Fibroblast of peridontal ligament (primary cell): Measurements from ENCODE around the gene STH.
"Not testable (repeated sequence)": the region's sequence is repeated elsewhere in the genome, so short reads cannot be mapped to it uniquely, and the experiment has no call there.

Source experiments
- DNase-seq: peaks from one replicate; pipeline ENCODE4 v3.0.0-alpha.2; 2010; ENCODE audit errors: extremely low read depth

The STH gene

DNA sequence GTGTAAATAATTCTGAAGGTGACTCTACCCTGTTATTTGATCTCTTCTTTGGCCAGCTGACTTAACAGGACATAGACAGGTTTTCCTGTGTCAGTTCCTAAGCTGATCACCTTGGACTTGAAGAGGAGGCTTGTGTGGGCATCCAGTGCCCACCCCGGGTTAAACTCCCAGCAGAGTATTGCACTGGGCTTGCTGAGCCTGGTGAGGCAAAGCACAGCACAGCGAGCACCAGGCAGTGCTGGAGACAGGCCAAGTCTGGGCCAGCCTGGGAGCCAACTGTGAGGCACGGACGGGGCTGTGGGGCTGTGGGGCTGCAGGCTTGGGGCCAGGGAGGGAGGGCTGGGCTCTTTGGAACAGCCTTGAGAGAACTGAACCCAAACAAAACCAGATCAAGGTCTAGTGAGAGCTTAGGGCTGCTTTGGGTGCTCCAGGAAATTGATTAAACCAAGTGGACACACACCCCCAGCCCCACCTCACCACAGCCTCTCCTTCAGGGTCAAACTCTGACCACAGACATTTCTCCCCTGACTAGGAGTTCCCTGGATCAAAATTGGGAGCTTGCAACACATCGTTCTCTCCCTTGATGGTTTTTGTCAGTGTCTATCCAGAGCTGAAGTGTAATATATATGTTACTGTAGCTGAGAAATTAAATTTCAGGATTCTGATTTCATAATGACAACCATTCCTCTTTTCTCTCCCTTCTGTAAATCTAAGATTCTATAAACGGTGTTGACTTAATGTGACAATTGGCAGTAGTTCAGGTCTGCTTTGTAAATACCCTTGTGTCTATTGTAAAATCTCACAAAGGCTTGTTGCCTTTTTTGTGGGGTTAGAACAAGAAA lies 5.1 kb downstream of the STH start:
- peak; percentile 41 for DNase-seq

DNA sequence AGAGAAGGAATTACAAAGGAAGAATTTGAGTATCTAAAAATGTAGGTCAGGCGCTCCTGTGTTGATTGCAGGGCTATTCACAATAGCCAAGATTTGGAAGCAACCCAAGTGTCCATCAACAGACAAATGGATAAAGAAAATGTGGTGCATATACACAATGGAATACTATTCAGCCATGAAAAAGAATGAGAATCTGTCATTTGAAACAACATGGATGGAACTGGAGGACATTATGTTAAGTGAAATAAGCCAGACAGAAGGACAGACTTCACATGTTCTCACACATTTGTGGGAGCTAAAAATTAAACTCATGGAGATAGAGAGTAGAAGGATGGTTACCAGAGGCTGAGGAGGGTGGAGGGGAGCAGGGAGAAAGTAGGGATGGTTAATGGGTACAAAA lies 7.0 kb downstream of the STH start:
- not testable (repeated sequence) for DNase-seq

DNA sequence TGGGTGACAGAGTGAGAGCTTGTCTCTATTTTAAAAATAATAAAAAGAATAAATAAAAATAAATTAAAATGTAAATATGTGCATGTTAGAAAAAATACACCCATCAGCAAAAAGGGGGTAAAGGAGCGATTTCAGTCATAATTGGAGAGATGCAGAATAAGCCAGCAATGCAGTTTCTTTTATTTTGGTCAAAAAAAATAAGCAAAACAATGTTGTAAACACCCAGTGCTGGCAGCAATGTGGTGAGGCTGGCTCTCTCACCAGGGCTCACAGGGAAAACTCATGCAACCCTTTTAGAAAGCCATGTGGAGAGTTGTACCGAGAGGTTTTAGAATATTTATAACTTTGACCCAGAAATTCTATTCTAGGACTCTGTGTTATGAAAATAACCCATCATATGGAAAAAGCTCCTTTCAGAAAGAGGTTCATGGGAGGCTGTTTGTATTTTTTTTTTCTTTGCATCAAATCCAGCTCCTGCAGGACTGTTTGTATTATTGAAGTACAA lies 8.5 kb downstream of the STH start:
- DNase-seq, result no peak

DNA sequence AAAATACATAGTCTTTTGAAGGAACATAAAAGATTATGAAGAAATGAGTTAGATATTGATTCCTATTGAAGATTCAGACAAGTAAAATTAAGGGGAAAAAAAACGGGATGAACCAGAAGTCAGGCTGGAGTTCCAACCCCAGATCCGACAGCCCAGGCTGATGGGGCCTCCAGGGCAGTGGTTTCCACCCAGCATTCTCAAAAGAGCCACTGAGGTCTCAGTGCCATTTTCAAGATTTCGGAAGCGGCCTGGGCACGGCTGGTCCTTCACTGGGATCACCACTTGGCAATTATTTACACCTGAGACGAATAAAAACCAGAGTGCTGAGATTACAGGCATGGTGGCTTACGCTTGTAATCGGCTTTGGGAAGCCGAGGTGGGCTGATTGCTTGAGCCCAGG lies 9.5 kb downstream of the STH start:
- no peak for DNase-seq

DNA sequence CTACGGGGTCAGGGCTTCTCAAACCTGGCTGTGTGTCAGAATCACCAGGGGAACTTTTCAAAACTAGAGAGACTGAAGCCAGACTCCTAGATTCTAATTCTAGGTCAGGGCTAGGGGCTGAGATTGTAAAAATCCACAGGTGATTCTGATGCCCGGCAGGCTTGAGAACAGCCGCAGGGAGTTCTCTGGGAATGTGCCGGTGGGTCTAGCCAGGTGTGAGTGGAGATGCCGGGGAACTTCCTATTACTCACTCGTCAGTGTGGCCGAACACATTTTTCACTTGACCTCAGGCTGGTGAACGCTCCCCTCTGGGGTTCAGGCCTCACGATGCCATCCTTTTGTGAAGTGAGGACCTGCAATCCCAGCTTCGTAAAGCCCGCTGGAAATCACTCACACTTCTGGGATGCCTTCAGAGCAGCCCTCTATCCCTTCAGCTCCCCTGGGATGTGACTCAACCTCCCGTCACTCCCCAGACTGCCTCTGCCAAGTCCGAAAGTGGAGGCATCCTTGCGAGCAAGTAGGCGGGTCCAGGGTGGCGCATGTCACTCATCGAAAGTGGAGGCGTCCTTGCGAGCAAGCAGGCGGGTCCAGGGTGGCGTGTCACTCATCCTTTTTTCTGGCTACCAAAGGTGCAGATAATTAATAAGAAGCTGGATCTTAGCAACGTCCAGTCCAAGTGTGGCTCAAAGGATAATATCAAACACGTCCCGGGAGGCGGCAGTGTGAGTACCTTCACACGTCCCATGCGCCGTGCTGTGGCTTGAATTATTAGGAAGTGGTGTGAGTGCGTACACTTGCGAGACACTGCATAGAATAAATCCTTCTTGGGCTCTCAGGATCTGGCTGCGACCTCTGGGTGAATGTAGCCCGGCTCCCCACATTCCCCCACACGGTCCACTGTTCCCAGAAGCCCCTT lies 10.9 kb downstream of the STH start:
- peak; percentile 66 for DNase-seq

DNA sequence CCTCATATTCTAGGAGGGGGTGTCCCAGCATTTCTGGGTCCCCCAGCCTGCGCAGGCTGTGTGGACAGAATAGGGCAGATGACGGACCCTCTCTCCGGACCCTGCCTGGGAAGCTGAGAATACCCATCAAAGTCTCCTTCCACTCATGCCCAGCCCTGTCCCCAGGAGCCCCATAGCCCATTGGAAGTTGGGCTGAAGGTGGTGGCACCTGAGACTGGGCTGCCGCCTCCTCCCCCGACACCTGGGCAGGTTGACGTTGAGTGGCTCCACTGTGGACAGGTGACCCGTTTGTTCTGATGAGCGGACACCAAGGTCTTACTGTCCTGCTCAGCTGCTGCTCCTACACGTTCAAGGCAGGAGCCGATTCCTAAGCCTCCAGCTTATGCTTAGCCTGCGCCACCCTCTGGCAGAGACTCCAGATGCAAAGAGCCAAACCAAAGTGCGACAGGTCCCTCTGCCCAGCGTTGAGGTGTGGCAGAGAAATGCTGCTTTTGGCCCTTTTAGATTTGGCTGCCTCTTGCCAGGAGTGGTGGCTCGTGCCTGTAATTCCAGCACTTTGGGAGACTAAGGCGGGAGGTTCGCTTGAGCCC lies 11.6 kb downstream of the STH start:
- no peak for DNase-seq

DNA sequence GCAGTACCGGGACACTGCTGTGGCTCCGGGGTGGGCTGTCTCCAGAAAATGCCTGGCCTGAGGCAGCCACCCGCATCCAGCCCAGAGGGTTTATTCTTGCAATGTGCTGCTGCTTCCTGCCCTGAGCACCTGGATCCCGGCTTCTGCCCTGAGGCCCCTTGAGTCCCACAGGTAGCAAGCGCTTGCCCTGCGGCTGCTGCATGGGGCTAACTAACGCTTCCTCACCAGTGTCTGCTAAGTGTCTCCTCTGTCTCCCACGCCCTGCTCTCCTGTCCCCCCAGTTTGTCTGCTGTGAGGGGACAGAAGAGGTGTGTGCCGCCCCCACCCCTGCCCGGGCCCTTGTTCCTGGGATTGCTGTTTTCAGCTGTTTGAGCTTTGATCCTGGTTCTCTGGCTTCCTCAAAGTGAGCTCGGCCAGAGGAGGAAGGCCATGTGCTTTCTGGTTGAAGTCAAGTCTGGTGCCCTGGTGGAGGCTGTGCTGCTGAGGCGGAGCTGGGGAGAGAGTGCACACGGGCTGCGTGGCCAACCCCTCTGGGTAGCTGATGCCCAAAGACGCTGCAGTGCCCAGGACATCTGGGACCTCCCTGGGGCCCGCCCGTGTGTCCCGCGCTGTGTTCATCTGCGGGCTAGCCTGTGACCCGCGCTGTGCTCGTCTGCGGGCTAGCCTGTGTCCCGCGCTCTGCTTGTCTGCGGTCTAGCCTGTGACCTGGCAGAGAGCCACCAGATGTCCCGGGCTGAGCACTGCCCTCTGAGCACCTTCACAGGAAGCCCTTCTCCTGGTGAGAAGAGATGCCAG lies 12.9 kb downstream of the STH start:
- DNase-seq, result no peak

DNA sequence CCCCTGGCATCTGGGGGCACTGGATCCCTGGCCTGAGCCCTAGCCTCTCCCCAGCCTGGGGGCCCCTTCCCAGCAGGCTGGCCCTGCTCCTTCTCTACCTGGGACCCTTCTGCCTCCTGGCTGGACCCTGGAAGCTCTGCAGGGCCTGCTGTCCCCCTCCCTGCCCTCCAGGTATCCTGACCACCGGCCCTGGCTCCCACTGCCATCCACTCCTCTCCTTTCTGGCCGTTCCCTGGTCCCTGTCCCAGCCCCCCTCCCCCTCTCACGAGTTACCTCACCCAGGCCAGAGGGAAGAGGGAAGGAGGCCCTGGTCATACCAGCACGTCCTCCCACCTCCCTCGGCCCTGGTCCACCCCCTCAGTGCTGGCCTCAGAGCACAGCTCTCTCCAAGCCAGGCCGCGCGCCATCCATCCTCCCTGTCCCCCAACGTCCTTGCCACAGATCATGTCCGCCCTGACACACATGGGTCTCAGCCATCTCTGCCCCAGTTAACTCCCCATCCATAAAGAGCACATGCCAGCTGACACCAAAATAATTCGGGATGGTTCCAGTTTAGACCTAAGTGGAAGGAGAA lies 13.5 kb downstream of the STH start:
- DNase-seq, result no peak

DNA sequence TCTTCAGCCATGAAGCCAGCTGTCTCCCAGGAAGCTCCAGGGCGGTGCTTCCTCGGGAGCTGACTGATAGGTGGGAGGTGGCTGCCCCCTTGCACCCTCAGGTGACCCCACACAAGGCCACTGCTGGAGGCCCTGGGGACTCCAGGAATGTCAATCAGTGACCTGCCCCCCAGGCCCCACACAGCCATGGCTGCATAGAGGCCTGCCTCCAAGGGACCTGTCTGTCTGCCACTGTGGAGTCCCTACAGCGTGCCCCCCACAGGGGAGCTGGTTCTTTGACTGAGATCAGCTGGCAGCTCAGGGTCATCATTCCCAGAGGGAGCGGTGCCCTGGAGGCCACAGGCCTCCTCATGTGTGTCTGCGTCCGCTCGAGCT lies 14.1 kb downstream of the STH start:
- DNase-seq, result no peak

DNA sequence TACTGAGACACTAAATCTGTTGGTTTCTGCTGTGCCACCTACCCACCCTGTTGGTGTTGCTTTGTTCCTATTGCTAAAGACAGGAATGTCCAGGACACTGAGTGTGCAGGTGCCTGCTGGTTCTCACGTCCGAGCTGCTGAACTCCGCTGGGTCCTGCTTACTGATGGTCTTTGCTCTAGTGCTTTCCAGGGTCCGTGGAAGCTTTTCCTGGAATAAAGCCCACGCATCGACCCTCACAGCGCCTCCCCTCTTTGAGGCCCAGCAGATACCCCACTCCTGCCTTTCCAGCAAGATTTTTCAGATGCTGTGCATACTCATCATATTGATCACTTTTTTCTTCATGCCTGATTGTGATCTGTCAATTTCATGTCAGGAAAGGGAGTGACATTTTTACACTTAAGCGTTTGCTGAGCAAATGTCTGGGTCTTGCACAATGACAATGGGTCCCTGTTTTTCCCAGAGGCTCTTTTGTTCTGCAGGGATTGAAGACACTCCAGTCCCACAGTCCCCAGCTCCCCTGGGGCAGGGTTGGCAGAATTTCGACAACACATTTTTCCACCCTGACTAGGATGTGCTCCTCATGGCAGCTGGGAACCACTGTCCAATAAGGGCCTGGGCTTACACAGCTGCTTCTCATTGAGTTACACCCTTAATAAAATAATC lies 14.6 kb downstream of the STH start:
- DNase-seq, result peak; percentile 71

DNA sequence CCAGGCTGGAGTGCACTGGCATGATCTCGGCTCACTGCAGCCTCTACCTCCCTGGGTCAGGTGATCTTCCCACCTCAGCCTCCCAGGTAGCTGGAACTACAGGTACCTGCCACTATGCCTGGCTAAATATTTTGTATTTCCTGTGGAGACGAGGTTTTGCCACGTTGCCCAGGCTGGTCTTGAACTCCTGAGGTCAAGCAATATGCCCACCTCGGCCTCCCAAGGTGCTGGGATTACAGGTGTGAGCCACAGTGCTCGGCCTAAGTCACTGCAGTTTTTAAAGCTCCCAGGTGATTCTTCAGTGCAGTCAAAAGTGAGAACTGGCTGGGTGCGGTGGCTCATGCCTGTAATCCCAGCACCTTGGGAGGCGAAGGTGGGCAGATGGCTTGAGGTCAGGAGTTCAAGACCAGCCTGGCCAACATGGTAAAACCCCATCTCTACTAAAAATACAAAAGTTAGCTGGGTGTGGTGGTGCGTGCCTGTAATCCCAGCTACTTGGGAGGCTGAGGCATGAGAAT lies 20.4 kb downstream of the STH start:
- not testable (repeated sequence) for DNase-seq

DNA sequence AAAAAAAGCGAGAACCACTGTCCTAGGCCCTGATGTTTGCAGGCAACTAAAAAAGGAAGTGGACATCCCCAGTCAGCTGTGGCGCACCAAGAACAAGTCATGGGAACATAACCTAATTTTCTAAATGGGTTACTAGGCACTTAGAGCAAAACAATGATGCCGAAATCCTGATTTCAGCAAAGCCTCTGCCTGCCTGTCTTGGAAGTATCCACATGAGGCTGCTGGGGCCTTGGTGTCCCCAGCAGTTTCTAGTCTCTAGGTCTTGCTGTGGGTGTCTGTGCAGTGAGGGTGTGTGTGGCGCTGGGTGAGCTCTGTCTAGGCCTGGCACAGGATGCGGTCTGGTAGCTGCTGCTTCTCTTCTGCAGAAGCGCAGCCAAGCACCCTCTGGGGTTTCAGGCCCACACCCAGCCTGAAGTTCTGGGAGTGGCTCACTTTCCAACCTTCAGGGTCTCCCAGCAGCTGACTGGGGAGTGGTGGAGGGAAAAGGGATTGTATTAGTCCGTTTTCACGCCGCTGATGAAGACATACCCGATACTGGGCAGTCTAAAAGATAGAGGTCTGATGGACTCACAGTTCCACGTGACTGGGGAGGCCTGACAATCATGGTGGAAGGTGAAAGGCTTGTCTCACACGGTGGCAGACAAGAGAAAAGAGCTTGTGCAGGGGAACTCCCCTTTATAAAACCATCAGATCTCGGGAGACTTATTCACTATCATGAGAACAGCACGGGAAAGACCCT lies 21.1 kb downstream of the STH start:
- DNase-seq, result no peak

DNA sequence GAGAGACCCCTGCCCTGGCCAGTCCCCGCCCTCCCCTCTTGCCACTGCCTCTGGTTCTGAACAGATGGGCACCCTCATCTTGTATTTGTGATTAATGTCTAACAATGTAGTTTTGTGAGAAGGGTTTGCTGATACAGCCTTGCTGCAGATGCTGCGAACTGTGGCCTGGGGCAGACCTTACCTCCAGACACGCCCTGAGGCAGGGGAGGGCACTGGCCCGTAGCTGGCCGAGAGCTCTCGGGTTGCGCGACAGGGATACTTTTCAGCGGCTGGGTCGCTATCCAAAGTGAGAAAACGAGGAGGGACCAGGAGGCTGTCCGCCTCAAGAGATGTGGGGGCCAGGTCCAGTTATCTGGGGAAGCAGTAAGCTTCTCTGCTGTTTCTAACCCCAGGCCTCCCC lies 21.9 kb downstream of the STH start:
- DNase-seq, result no peak

DNA sequence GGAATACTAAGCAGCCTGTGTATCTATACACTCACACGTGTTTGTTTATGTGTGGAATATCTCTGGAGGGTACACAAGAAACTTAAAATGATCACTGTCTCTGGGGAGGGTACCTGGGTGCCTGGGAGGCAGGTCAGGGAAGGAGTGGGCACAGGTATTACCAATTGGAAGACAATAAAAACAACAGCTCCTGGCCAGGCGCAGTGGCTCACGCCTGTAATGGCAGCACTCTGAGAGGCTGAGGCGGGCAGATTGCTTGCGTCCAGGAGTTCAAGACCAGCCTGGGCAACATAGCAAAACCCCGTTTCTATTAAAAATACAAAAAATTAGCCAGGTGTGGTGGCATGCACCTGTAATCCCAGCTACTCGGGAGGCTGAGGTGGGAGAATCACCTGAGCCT lies 24.3 kb downstream of the STH start:
- not testable (repeated sequence) for DNase-seq

DNA sequence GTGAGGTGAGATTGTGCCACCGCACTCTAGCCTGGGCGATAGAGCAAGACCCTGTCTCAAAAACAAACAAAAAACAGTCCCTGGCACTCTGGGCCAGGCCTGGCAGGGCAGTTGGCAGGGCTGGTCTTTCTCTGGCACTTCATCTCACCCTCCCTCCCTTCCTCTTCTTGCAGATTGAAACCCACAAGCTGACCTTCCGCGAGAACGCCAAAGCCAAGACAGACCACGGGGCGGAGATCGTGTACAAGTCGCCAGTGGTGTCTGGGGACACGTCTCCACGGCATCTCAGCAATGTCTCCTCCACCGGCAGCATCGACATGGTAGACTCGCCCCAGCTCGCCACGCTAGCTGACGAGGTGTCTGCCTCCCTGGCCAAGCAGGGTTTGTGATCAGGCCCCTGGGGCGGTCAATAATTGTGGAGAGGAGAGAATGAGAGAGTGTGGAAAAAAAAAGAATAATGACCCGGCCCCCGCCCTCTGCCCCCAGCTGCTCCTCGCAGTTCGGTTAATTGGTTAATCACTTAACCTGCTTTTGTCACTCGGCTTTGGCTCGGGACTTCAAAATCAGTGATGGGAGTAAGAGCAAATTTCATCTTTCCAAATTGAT lies 24.8 kb downstream of the STH start:
- no peak for DNase-seq

DNA sequence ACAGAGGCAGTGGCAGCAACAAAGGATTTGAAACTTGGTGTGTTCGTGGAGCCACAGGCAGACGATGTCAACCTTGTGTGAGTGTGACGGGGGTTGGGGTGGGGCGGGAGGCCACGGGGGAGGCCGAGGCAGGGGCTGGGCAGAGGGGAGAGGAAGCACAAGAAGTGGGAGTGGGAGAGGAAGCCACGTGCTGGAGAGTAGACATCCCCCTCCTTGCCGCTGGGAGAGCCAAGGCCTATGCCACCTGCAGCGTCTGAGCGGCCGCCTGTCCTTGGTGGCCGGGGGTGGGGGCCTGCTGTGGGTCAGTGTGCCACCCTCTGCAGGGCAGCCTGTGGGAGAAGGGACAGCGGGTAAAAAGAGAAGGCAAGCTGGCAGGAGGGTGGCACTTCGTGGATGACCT lies 25.5 kb downstream of the STH start:
- no peak for DNase-seq

DNA sequence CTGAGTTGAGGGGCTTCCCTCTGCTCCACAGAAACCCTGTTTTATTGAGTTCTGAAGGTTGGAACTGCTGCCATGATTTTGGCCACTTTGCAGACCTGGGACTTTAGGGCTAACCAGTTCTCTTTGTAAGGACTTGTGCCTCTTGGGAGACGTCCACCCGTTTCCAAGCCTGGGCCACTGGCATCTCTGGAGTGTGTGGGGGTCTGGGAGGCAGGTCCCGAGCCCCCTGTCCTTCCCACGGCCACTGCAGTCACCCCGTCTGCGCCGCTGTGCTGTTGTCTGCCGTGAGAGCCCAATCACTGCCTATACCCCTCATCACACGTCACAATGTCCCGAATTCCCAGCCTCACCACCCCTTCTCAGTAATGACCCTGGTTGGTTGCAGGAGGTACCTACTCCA lies 26.0 kb downstream of the STH start:
- no peak for DNase-seq

DNA sequence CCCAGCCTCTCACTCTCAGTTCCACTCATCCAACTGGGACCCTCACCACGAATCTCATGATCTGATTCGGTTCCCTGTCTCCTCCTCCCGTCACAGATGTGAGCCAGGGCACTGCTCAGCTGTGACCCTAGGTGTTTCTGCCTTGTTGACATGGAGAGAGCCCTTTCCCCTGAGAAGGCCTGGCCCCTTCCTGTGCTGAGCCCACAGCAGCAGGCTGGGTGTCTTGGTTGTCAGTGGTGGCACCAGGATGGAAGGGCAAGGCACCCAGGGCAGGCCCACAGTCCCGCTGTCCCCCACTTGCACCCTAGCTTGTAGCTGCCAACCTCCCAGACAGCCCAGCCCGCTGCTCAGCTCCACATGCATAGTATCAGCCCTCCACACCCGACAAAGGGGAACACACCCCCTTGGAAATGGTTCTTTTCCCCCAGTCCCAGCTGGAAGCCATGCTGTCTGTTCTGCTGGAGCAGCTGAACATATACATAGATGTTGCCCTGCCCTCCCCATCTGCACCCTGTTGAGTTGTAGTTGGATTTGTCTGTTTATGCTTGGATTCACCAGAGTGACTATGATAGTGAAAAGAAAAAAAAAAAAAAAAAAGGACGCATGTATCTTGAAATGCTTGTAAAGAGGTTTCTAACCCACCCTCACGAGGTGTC lies 26.6 kb downstream of the STH start:
- DNase-seq, result no peak
